GM19463 (cell line): ENCODE measurements around the gene DNALI1.
"Not testable (repeated sequence)": the region's sequence is repeated elsewhere in the genome, so short reads cannot be mapped to it uniquely, and the experiment has no call there.

Experiments used
- ATAC-seq: cut with Tn5 transposase; IDR thresholded peaks from one replicate; pipeline ENCODE4 v1.9.1; 2021; ENCODE audit warnings: mild to moderate bottlenecking, moderate library complexity; ENCODE audit not compliant: unreplicated experiment

The DNALI1 gene

DNA sequence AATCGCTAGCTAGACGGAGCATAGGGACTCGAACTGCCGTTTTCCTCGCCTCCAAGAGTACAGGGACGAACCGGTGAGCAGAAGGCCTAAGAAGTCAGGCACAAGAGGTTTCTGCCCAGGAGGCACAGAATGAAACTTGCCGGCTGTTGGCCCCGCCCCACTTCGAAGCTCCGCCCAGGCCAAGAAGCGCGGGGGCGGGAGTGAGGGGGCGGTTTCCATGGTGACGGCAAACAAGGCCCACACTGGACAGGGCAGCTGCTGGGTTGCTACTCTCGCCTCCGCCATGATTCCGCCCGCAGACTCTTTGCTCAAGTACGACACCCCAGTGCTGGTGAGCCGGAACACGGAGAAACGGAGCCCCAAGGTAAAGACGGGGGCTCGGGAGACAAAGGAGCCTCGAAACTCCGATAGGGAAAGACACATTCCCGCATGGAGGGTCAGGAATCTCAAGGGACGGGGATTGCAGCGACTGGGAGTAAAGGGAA, at the start of gene DNALI1:
TSS of gene DNALI1 (plus strand) at position 229 of the 485 bp plus-strand sequence. CDS start at position 284, 55 bp downstream.
- no peak for ATAC-seq

DNA sequence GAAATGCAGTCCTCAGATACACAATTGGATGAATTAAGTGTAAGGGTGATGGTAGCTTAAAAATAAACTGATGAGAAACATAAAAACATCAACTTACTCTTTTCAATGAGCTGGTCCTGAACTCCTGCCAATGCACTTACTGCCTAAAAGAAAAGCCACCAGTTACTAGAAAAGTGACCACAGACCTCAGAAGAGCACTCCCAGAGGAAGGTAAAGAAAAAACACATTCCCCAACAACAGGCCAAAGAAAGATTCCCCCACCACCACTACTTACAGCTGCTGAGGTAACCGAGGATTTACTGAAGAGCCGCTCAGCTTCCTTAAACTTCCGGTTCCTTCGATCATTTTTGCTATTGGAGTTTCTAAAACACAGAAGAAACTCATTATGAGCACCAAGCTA, 47.6 kb upstream of the DNALI1 start:
- no peak for ATAC-seq

DNA sequence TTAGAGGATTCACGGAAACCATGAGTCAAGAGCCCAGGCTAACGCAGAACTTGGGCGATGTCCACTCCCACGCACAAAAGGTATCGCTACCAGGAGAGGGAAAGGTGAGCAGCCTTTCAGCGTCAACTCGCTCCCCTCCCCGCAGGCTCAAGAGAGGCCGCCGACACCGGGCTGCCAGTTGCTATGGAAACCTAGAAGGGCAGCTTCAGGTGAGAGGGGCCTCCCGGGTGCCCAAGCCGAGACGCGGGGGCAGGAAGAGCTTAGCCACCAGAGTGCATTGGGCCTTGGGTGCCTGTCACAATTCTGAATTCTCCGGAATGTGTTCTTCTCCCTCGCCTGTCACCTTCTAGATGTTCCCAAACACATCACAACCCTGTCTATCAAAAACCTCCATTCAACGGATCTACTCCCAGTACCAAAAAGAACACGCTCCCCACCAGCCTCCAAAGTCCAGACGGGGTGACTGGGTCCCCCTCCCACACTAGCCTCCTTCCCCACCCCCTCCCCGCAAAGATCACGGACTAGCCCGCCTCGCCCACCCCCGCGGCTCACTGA, 42.9 kb upstream of the DNALI1 start:
- no peak for ATAC-seq

DNA sequence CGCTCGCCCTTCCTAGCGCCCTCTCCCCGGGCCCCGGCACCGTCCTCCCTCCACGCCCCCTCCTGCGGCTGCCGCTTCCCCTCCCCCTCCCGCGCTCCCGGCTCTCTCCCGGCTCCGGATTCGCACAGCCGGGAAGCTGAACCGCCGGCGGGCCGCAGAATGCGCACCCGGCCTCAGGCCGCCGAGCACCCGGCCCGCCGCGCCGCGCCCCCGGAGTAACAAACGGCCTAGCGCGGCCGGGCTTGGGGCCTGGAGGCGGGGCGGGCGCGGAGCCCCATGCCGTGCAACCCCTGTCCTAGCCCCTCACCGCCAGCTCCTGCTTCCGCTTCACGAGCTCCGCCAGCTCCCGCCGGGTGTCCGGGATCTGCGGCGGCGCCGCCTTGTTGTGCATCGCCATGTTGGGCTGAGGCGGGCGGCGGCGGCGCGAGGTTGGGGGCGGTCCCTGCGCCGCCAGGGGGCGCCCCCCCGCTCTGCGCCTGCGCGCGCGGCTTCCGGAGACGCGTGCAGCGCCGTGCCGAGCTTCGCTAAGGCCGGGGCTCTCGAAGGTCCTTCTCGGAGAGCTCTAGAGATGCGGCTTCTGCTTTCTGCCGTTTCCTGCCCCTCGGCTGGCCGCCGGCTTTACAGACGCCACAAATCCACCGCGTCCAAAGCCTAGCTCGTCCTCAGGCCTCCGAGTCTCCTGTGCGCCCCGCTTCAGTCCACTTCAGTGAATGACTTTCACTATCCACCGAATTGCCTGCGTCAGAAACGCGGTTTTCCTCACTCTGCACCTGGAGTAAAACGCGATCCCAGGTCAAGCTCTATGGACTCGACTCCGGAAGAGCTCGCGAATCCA, 42.2 kb upstream of the DNALI1 start, which contains the start of gene MEAF6:
TSS of gene MEAF6 (minus strand) at position 417 of the 835 bp plus-strand sequence. CDS start at position 397, 20 bp downstream.
- ATAC-seq = peak; percentile 89

DNA sequence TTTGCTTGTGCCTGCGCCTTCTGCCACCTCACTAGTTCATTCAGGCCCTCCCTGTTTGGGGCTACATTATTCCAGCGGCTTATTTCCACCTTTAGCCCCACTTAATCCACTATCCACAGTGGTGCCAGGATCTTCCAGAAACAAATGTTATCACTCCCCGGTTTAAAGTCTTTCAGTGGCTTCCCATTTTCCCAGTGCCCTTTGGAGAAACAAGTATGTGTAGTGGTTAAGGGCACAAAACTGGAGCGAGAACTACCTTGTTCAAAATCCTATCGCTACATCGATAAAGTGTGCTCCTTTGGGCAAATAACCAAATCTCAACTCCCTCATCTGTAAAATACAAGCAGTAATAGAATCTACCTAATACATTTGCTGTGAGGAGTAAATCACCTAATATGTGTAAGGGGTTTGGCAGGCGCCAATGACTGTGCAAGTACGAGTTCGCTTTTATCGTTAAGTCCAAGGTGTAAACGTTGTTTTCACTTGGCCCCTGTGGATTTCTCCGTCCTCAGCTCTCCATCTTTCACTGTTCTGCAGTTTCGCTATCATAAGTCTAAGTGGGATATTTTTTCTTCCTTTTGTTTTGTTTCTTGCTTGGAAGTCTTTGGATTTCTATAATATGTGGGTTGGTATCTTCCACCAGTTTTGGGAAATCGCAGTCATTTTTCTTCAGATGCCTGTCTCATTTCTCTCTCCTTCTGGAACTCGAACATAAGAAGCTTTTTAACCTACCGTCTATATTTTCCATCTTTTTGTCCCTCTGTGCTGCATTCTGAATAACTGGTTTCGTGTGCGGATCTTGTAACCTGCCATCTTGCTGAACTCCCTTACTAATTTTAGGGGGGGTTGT, 41.3 kb upstream of the DNALI1 start:
- no peak for ATAC-seq

DNA sequence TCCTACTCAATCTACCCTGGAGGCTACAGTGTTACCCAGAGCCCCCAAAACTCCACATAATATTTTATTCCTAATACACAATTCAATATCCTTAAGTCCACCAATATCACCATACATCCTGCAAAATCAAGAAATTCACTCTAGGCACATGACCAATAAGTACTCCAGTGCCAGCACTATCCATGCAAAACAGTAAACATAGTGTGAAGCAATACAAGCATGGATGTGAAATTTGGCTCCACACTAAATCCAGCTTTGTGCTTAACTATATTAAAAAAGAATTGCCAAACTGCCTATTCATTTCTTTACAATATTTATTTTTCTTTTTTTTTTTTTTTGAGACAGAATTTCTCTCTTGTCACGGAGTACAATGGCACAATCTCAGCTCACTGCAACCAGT, 39.2 kb upstream of the DNALI1 start:
- no peak for ATAC-seq

DNA sequence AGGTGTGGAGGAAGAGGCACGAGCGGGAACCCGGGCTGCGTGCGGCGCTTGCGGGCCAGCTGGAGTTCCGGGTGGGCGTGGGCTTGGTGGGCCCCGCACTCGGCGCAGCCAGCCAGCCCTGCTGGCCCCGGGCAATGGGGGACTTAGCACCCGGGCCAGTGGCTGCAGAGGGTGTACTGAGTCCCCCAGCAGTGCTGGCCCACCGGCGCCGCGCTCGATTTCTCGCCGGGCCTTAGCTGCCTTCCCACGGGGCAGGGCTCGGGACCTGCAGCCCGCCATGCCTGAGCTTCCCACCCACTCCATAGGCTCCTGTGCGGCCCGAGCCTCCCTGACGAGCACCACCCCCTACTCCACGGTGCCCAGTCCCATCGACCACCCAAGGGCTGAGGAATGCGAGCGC, 38.5 kb upstream of the DNALI1 start:
- not testable (repeated sequence) for ATAC-seq

DNA sequence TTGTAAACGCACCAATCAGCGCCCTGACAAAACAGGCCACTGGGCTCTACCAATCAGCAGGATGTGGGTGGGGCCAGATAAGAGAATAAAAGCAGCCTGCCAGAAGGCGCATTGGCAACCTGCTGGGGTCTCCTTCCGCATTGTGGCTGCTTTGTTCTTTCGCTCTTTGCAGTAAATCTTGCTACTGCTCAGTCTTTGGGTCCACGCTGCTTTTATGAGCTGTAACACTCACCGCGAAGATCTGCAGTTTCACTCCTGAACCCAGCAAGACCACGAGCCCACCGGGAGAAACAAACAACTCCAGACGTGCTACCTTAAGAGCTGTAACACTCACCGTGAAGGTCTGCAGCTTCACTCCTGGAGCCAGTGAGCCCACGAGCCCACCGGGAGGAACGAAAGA, 37.8 kb upstream of the DNALI1 start:
- ATAC-seq = not testable (repeated sequence)

DNA sequence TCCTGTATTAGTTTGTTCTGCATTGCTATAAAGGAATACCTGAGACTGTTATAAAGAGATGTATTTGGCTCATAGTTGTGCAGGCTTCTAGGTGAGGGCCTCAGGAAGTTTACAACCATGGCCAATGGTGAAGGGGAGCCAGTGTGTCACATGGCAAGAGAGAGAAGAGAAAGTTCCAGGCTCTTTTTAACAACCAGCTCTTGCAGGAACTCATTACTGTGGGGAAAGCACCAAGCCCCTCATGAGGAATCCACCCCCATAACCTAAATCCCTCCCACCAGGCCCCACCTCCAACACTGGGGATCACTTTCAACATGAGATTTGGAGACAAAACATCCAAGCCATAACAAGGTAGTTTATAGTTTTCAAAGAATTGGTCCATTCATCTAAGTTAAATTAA, 37.1 kb upstream of the DNALI1 start:
- ATAC-seq = no peak

DNA sequence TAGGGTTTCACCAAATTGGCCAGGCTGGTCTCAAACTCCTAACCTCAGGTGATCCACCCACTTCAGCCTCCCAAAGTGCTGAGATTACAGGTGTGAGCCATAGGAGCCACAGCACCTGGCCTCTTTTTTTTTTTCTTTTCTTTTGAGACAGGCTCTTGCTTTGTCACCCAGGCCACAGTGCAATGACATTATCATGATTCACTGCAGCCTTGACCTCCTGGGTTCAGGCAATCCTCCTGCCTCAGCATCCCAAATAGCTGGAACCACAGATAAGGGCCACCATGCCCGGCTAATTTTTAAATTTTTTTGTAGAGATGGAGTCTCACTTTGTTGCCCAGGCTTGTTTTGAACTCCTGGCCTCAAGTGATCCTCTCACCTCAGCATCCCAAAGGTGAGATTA, 26.9 kb upstream of the DNALI1 start:
- ATAC-seq = not testable (repeated sequence)

DNA sequence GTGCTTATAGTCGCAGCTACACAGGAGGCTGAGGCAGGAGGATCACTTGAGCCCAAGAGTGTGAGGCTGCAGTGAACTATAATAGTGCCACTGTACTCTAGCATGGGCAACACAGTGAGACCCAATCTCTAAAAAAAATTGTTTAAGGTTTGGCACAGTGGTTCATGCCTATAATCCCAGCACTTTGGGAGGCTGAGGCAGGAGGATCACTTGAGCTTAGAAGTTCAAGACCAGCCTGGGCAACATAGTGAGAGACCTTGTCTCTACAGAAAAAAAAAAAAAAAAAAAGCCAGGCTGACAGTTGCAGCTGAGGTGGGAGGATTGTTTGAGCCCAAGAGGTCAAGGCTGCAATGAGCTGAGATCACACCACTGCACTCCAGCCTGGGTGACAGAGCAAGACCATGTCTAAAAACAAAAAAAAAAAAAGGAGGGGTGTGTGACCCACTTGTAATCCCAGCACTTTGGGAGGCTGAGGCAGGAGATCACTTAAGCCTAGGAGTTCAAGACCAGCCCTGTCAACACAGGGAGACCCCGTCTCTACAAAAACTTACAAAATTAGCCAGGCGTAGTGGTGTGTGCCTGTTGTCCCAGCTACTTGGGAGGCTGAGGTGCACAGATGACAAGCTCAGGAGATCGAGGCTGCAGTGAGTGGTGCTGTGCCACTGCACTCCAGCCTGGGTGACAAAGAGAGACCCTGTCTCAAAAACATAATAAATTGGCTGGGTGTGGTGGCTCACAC, 24.2 kb upstream of the DNALI1 start:
- not testable (repeated sequence) for ATAC-seq

DNA sequence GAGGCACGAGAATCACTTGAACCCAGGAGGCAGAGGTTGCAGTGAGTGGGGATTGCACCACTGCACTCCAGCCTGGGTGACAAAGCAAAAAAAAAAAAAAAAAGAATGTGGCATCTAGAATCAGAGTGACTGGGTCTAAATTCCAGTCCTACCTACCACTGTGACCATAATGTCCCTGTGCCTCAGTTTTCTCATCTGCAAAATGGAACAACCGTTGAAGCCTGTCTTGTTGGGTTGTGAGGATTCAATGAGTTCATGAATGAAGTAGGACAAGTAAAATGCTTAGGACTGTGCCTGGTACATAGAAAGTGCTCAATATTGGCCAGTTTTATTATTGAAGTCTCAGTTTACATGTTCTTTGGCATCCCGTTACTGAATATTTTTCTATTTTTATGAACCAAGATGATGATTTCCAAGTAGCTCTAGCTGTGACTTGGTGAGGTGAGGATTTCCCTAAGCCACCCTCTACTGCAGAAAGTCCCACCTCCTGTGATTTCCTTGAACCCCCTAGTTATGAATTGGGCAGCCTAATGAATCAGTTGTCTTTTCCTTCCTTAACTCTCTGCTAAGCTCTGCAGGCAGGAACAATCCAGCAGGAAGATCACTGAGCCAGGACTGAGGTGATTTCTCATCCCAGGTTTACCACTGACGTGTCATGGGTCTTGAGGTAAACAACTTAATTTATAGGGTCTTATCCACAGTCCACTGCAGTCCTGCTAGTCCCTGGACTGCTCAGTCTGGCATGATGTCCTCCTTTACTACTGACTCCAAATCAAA, 23.2 kb upstream of the DNALI1 start:
- no peak for ATAC-seq

DNA sequence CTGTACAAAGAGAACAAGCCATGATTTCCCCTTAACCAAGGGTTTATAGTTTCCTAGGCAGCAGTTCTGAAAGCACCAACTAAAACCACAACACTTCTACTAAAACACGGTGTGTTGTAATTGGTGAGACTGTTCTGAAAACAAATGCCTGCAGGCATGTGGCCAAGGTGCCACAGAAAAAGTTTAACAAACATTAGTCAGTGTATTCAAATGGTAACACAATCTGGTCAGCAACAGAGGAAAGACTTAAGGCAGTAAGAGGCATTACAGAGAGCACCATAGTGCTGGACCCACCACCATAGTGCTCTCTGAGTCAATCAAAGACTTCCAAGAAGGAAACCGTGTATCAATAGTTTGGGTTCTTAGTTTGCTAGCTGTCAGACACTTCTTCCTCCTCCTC, 19.4 kb upstream of the DNALI1 start:
- no peak for ATAC-seq

DNA sequence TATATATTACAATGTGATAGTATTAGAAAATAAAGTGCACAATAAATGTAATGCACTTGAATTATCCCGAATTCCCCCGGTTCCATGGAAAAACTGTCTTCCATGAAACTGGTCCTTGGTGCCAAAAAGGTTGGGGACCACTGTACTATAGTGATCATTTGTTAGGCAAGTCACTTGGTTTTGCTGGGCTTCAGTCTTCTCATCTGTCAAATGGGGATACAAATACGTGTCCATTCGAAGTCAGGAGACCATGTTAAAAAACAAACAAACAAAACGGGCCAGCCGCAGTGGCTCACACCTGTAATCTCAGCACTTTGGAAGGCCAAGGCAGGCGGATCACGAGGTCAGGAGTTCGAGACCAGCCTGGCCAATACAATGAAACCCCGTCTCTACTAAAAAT, 17.6 kb upstream of the DNALI1 start:
- ATAC-seq = not testable (repeated sequence)

DNA sequence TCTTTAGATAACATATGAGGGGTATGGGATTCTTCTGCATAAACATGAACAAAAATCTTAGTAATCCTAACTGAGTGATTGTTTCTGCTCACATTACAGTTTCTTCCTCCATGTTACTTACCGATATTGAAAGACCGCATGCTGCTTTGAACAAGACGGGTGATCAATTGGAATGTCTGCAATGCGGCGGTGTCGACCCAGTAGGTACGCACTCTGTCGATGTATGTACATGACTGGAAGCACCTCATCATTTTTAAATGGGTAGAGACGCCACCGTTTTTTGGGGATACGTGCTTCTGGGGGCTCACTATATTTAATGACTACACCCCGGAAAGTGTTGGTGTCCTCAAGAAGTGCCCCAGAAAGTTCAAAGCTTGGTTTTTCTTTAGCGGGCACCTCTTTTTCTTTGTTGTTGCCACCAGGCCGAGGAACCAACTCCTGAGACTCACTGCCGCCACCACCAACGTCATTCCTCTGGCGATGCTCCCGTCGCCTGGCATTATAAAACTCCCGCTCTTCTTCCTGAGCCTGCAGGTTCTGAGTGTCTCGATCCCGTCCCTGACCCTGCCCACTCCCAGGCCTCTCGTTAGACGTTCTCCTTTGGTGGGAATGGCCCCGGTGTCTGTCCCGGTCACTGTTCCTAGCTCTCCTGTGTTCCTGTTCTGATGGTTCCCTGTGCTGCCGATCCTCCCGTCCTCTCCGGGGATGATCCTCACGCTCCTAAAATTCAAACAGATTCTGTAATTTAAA, 16.5 kb upstream of the DNALI1 start:
- ATAC-seq = no peak

DNA sequence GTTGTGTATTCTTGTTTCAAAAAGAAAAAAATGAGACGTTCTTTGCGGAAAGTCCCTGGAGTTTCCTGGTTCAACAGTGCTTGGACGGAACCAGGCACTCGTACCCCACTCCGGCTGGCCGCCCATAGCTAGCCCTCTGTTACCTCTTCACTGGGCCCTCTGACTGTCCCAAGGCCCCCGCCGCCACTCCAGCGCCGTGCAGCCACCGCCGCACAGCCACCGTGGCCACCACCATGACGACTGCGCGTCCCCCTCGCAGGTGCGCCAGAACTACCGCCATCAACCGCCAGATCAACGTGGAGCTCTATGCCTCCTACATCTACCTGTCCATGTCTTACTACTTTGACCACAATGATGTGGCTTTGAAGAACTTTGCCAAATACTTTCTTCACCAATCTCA, 12.2 kb upstream of the DNALI1 start:
- no peak for ATAC-seq

DNA sequence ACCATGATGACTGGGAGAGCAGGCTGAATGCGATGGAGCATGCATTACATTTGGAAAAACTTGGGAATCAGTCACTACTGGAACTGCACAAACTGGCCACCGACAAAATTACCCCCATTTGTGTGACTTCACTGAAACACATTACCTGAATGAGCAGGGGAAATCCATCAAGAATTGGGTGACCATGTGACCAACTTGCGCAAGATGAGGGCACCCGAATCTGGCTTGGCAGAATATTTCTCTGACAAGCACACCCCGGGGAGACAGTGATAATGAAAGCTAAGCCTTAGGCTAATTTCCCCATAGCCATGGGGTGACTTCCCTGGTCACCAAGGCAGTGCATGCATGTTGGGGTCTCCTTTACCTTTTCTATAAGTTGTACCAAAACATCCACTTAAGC, 11.7 kb upstream of the DNALI1 start:
- no peak for ATAC-seq

DNA sequence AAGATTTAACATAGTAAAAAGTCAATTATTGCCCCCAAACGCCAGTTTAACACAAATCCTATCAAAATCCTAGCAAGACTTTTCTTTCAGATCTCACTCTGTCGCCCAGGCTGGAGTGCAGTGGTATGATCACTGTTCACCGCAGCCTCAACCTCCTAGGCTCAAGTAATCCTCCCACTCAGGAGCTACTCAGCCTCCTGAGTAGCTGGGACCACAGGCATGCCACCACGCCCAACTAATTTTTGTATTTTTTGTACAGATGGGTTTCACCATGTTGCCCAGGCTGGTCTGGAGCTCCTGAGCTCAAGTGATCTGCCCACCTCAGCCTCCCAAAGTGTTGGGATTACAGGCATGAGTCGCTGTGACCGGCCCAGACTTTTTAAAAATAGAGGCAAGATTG, 7.4 kb upstream of the DNALI1 start:
- no peak for ATAC-seq

DNA sequence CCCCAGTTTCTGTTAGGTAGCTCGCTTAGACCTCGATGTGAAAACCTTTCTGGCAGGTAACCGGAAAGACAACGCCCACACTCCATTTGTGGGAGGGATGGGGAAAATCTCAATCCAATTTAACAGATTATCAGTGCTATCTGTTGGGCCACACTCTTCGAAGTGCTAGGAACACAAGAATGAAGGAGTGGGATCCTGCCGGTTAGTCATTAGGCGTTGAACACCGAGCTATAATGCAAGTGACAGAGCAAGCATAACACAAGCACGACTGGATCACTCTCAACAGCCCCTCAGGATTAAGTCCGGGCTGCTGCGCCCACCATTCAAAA, 3.2 kb upstream of the DNALI1 start:
- ATAC-seq = no peak
